ENCODE data around the gene HOXD3. TPM values are rescaled to one million over a fixed set of nuclear protein-coding genes. Genes with fewer than 3 reads are reported as not detected.

HOXD3 gene
- total RNA-seq, 3 donors from 2014 or later (not counting 1 experiment from before 2014, with no cell fraction given), result not detected

DNA sequence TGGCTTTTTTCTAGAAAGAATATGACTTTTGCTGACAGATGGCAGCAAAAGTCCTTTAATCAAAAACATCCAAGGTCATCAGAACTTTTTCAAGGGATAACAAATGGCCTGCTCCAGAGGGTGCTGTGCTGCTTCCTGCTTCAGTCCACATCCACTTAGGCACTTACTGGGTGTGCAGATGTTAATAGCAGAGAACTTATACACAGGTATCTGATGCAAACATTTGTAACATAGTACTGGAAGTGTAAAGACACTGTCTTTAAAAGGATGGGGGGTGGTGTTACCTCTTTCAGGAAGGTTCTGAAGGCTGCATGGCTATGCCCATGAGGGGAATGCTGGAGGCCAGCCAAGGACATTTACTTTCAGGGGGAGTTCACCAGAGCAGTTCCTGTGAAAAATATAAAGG, 22.1 kb upstream of the HOXD3 start:
- peaks cover 42 to 43% of the 10 kb centered on the region in 2 donors for H3K4me1 Mint-ChIP-seq
- peaks cover 83% of the 10 kb centered on the region for H3K27me3 ChIP-seq (ENCODE audit: control insufficient read depth, insufficient read depth, low read length)
- no peak for ATAC-seq
- H3K9me3 Mint-ChIP-seq, result peaks cover 0 to 8% of the 10 kb centered on the region in 2 donors
- H3K27me3 Mint-ChIP-seq (ENCODE audit: low read depth in 2 of 2), result peaks cover 76 to 84% of the 10 kb centered on the region in 2 donors
- no peak overlapping the region for H3K27ac Mint-ChIP-seq
- intact Hi-C loops (cut with micrococcal nuclease), result no loop called here
- H3K36me3 ChIP-seq (ENCODE audit: control insufficient read depth, insufficient read depth, low read length), result no peaks in the 10 kb centered on the region
- H3K4me3 ChIP-seq (ENCODE audit: low read length), result no peak overlapping the region
- DNase-seq, result no peak
- TF ChIP-seq, protein P1, sequence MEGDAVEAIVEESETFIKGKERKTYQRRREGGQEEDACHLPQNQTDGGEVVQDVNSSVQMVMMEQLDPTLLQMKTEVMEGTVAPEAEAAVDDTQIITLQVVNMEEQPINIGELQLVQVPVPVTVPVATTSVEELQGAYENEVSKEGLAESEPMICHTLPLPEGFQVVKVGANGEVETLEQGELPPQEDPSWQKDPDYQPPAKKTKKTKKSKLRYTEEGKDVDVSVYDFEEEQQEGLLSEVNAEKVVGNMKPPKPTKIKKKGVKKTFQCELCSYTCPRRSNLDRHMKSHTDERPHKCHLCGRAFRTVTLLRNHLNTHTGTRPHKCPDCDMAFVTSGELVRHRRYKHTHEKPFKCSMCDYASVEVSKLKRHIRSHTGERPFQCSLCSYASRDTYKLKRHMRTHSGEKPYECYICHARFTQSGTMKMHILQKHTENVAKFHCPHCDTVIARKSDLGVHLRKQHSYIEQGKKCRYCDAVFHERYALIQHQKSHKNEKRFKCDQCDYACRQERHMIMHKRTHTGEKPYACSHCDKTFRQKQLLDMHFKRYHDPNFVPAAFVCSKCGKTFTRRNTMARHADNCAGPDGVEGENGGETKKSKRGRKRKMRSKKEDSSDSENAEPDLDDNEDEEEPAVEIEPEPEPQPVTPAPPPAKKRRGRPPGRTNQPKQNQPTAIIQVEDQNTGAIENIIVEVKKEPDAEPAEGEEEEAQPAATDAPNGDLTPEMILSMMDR (IDR thresholded peaks at IDR 0.05), result no peak
- H3K4me1 ChIP-seq (ENCODE audit: control insufficient read depth, insufficient read depth, low read length), result peaks cover 30% of the 10 kb centered on the region
- H3K4me3 Mint-ChIP-seq, result no peak overlapping the region
- no peak overlapping the region for H3K27ac ChIP-seq (ENCODE audit: low read length)
- H3K36me3 Mint-ChIP-seq, result peaks cover 45% of the 10 kb centered on the region
- H3K9me3 ChIP-seq (ENCODE audit: control insufficient read depth, insufficient read depth, low read length), result peaks cover 18% of the 10 kb centered on the region

DNA sequence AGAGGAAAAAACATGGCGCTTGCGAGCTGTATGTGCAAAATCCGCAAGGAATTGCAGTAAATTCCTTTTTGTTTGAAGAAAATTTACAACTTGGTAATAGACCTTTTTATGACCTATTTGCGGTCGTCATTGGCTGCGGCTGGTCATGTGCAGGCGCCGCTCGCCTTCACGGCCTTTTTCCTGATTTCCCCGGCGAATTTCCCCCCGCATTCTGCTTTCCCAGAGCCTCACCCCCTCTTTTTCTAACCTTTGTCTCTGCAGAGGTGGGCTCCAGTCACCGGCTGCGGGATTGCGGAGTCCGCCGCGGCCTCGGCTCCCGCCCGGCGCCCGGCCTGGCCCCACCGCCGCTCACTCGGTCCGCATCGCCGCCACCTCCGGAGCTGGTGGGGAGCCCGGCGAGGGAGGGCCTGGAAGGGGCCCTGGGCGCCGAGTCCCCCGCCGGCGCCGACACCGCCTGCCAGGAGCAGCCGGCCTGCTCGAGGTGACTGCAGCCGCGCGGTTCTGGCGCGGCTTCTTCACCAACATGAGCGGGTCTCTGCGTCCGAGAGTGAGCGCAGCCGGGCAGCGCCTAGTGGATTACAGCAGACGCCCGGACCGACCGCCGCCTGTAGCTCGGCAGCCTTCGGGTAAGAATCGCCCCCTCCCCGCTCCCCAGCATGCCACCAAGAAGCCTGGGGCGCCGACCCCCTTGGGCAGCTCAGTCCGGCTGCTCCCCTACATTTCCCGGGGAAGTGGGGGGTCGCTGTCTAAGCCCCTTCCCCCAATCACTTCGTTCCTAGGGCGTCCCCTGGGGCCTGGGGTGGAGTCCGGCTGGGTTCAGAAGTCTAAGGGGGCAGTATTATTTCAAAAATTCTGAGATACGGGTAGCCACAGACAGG, 20.5 kb upstream of the HOXD3 start:
- ATAC-seq, result no peak
- 6% methylated on average over 67 of the region's 71 CpGs for WGBS (ENCODE audit: insufficient coverage)
- DNase-seq, result no peak
- intact Hi-C loops (cut with micrococcal nuclease), result no loop called here
- Mint-ChIP-seq H3K9me3 (peaks cover 0 to 8% of the 10 kb centered on the region in 2 donors), H3K4me1 (peaks cover 33 to 39% of the 10 kb centered on the region in 2 donors), H3K4me3 (peak overlapping the region; percentile 31), H3K27me3 (ENCODE audit: low read depth in 2 of 2) (peaks cover 76 to 82% of the 10 kb centered on the region in 2 donors), H3K36me3 (peaks cover 44% of the 10 kb centered on the region), H3K27ac (no peak overlapping the region)
- TF ChIP-seq, protein P1 (IDR thresholded peaks at IDR 0.05), result no peak
- H3K9me3 ChIP-seq (ENCODE audit: control insufficient read depth, insufficient read depth, low read length), result peaks cover 23% of the 10 kb centered on the region
- H3K27ac ChIP-seq (ENCODE audit: low read length), result no peak overlapping the region
- H3K4me3 ChIP-seq (ENCODE audit: low read length), result no peak overlapping the region
- no peaks in the 10 kb centered on the region for H3K36me3 ChIP-seq (ENCODE audit: control insufficient read depth, insufficient read depth, low read length)
- H3K27me3 ChIP-seq (ENCODE audit: control insufficient read depth, insufficient read depth, low read length), result peaks cover 86% of the 10 kb centered on the region
- peaks cover 37% of the 10 kb centered on the region for H3K4me1 ChIP-seq (ENCODE audit: control insufficient read depth, insufficient read depth, low read length)

DNA sequence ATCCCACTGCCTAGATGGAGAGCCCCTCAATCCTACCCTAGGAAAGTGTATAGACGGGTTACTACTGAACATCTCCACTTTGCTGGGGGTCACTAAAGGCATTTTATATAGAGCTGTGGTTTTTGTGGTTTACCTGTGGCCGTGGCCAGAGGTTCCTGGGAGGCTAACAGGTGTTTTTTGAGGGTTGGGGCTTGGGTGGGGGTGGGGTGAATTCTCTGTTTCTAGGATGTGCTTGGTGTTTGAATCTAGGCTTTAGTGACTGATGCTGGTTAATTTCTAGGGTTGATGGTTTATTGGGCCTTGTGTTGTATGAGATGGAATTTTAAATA, 19.9 kb upstream of the HOXD3 start:
- ATAC-seq (no peak), DNase-seq (no peak)
- intact Hi-C loops (cut with micrococcal nuclease), result no loop called here
- H3K27me3 Mint-ChIP-seq (ENCODE audit: low read depth in 2 of 2), result peaks cover 76 to 82% of the 10 kb centered on the region in 2 donors
- TF ChIP-seq, protein P1 (IDR thresholded peaks at IDR 0.05), result no peak
- peaks cover 43% of the 10 kb centered on the region for H3K36me3 Mint-ChIP-seq
- no peak overlapping the region for H3K27ac Mint-ChIP-seq
- no peak overlapping the region for H3K27ac ChIP-seq (ENCODE audit: low read length)
- H3K36me3 ChIP-seq (ENCODE audit: control insufficient read depth, insufficient read depth, low read length), result no peaks in the 10 kb centered on the region
- peaks cover 23% of the 10 kb centered on the region for H3K9me3 ChIP-seq (ENCODE audit: control insufficient read depth, insufficient read depth, low read length)
- peaks cover 28 to 35% of the 10 kb centered on the region in 2 donors for H3K4me1 Mint-ChIP-seq
- H3K4me3 ChIP-seq (ENCODE audit: low read length), result no peak overlapping the region
- H3K4me3 Mint-ChIP-seq, result no peak overlapping the region
- peaks cover 0 to 8% of the 10 kb centered on the region in 2 donors for H3K9me3 Mint-ChIP-seq
- H3K4me1 ChIP-seq (ENCODE audit: control insufficient read depth, insufficient read depth, low read length), result peaks cover 36% of the 10 kb centered on the region
- peaks cover 87% of the 10 kb centered on the region for H3K27me3 ChIP-seq (ENCODE audit: control insufficient read depth, insufficient read depth, low read length)
- 0% methylated on average over 1 of the region's 2 CpGs for WGBS (ENCODE audit: insufficient coverage)
